Measurements from ENCODE around the gene NECTIN1. TPM values are rescaled to one million over a fixed set of nuclear protein-coding genes. Genes with fewer than 3 reads are reported as not detected.

The NECTIN1 gene
- total and polyA plus RNA-seq, 2 donors (not counting 3 experiments of a cell fraction or from before 2014, with no cell fraction given), result 10.8 to 23.6 TPM

DNA sequence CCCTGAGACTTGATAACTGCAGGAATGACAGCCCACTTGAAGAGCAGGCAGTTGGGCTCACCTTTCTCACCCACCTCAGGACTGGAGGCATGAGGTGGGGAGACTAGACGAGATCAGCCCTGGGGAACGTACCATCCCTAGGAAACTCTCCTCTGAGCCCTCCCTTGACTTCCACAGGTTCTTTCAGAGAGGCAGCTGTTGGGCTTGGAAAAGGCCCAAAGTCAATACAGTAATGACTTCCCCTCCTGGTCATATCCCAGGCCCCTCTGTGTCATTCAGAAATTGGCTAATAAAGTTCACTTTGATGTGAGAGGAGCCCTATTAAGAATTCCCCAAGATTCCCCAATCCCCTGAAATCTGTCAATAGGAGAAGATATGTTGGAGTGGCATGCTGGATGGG lies 5.8 kb upstream of the NECTIN1 start:
- intact Hi-C loops (cut with micrococcal nuclease), result no loop called here
- Histone ChIP-seq H3K4me1 (ENCODE audit: control insufficient read depth, extremely low read depth, insufficient read depth, low read length) (peaks cover 7% of the 10 kb centered on the region), H3K27ac (ENCODE audit: insufficient read depth, low read depth, low read length) (no peak overlapping the region), H3K9me1 (replicated peaks; ENCODE audit: control insufficient read depth, extremely low read depth, insufficient read depth, low read length) (no peaks in the 10 kb centered on the region), H3K4me3 (replicated peaks in 1 of 3; ENCODE audit: insufficient read depth in 1 of 3, low read depth in 1 of 3, low read length in 3 of 3) (no peak overlapping the region), H3K4me2 (ENCODE audit: insufficient read depth, low read length) (no peak overlapping the region), H2AFZ (ENCODE audit: low read depth, low read length) (no peak overlapping the region), H3K9me3 (replicated peaks; ENCODE audit: control insufficient read depth, insufficient read depth, low read length) (no peaks in the 10 kb centered on the region), H3K9ac (replicated peaks; ENCODE audit: extremely low read depth, insufficient read depth, low read length) (no peak overlapping the region), H4K20me1 (replicated peaks; ENCODE audit: control insufficient read depth, extremely low read depth, insufficient read depth, low read length) (no peaks in the 10 kb centered on the region), H3K36me3 (ENCODE audit: control insufficient read depth in 2 of 2, extremely low read depth in 1 of 2, insufficient read depth in 2 of 2, low read length in 2 of 2) (no peaks in the 10 kb centered on the region), H3K79me2 (ENCODE audit: control insufficient read depth, insufficient read depth, low read length) (no peaks in the 10 kb centered on the region), H3K27me3 (ENCODE audit: control insufficient read depth in 2 of 2, insufficient read depth in 2 of 2, low read length in 2 of 2) (peaks cover 2 to 4% of the 10 kb centered on the region in 2 experiments)
- ChIA-PET CTCF (no interaction called here), POLR2A (no interaction called here)
- no TSS peak for BruUV-seq (replicated peaks)
- dilution Hi-C loops (cut with MboI; ENCODE audit: extremely low pct_ligation_motif_present, low sequenced_read_pairs), result no loop called here
- DNase-seq (ENCODE audit: low read depth, low spot score) (peak; percentile 30), FAIRE-seq (peak; percentile 24)
- TF ChIP-seq, protein P1, sequence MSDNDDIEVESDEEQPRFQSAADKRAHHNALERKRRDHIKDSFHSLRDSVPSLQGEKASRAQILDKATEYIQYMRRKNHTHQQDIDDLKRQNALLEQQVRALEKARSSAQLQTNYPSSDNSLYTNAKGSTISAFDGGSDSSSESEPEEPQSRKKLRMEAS (IDR thresholded peaks at IDR 0.05; ENCODE audit: insufficient read depth, insufficient read length), result no peak
- no peak for TF ChIP-seq JUN (IDR thresholded peaks at IDR 0.05; ENCODE audit: borderline replicate concordance, insufficient read depth, insufficient read length, low read depth)

DNA sequence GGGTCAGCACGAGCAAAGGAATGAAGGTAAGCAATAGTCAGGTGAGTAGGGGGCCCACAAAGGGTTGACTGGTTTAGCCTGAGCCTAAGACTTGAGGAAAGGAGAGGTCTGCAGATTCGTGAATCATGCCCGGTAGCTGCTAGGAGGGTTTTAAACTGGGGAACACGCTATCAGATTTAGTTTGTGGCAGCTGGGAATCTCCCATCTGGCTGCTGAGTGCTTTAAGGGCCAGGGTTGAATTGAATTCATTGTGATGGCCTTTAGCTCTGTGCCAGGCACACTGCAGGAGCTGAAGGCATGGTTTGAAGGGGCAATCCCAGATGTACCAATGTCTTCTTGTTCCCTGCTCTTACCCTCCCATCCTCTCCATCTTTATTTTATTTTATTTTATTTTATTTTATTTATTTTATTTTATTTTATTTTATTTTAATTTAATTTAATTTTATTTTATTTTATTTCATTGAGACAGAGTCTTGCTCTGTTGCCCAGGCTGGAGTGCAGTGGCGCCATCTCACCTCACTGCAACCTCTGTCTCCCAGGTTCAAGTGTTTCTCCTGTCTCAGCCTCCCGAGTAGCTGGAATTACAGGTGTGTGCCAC lies 1.9 kb upstream of the NECTIN1 start:
- TF ChIP-seq MYC (IDR thresholded peaks at IDR 0.05; ENCODE audit: low read depth, low read length), result no peak
- TF ChIP-seq GATA2 (IDR thresholded peaks at IDR 0.05; ENCODE audit: insufficient read depth, insufficient read length, low read depth, low read length), result no peak
- TF ChIP-seq FOS (IDR thresholded peaks at IDR 0.05; ENCODE audit: borderline replicate concordance, insufficient read depth, low read length), result no peak
- TF ChIP-seq POLR2A (IDR thresholded peaks at IDR 0.05; ENCODE audit: low read depth, low read length), result no peak
- TF ChIP-seq POLR2AphosphoS5 (IDR thresholded peaks at IDR 0.05; ENCODE audit: insufficient read depth, low read depth, low read length), result no peak
- no peak for TF ChIP-seq JUN (IDR thresholded peaks at IDR 0.05; ENCODE audit: borderline replicate concordance, insufficient read depth, insufficient read length, low read depth)
- TF ChIP-seq, protein P2, sequence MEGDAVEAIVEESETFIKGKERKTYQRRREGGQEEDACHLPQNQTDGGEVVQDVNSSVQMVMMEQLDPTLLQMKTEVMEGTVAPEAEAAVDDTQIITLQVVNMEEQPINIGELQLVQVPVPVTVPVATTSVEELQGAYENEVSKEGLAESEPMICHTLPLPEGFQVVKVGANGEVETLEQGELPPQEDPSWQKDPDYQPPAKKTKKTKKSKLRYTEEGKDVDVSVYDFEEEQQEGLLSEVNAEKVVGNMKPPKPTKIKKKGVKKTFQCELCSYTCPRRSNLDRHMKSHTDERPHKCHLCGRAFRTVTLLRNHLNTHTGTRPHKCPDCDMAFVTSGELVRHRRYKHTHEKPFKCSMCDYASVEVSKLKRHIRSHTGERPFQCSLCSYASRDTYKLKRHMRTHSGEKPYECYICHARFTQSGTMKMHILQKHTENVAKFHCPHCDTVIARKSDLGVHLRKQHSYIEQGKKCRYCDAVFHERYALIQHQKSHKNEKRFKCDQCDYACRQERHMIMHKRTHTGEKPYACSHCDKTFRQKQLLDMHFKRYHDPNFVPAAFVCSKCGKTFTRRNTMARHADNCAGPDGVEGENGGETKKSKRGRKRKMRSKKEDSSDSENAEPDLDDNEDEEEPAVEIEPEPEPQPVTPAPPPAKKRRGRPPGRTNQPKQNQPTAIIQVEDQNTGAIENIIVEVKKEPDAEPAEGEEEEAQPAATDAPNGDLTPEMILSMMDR (IDR thresholded peaks at IDR 0.05; ENCODE audit: extremely low read depth in 1 of 2, insufficient read depth in 1 of 2, low read depth in 1 of 2, low read length in 2 of 2), result no peak
- TF ChIP-seq, protein P1 (IDR thresholded peaks at IDR 0.05; ENCODE audit: insufficient read depth, insufficient read length), result no peak
- no peak for TF ChIP-seq EZH2 (IDR thresholded peaks at IDR 0.05; ENCODE audit: borderline replicate concordance, low read depth, low read length, severe bottlenecking)
- dilution Hi-C loops (cut with MboI; ENCODE audit: extremely low pct_ligation_motif_present, low sequenced_read_pairs), result no loop called here
- Histone ChIP-seq H3K4me1 (ENCODE audit: control insufficient read depth, extremely low read depth, insufficient read depth, low read length) (peaks cover 29% of the 10 kb centered on the region), H3K27me3 (ENCODE audit: control insufficient read depth in 2 of 2, insufficient read depth in 2 of 2, low read length in 2 of 2) (no peaks in the 10 kb centered on the region), H3K79me2 (ENCODE audit: control insufficient read depth, insufficient read depth, low read length) (peaks cover 2% of the 10 kb centered on the region), H2AFZ (ENCODE audit: low read depth, low read length) (no peak overlapping the region), H3K4me2 (ENCODE audit: insufficient read depth, low read length) (no peak overlapping the region), H3K36me3 (ENCODE audit: control insufficient read depth in 2 of 2, extremely low read depth in 1 of 2, insufficient read depth in 2 of 2, low read length in 2 of 2) (no peaks in the 10 kb centered on the region), H3K9me3 (replicated peaks; ENCODE audit: control insufficient read depth, insufficient read depth, low read length) (no peaks in the 10 kb centered on the region), H3K9me1 (replicated peaks; ENCODE audit: control insufficient read depth, extremely low read depth, insufficient read depth, low read length) (no peaks in the 10 kb centered on the region), H3K9ac (replicated peaks; ENCODE audit: extremely low read depth, insufficient read depth, low read length) (no peak overlapping the region), H3K4me3 (replicated peaks in 1 of 3; ENCODE audit: insufficient read depth in 1 of 3, low read depth in 1 of 3, low read length in 3 of 3) (no peak overlapping the region), H4K20me1 (replicated peaks; ENCODE audit: control insufficient read depth, extremely low read depth, insufficient read depth, low read length) (no peaks in the 10 kb centered on the region), H3K27ac (ENCODE audit: insufficient read depth, low read depth, low read length) (no peak overlapping the region)
- CTCF ChIA-PET, result interaction anchor here (1.4 kb wide), 1 partner anchor 9 kb away, joined by 4 read pairs; no protein-coding TSS in a partner anchor
- POLR2A ChIA-PET, result no interaction called here
- DNase-seq (ENCODE audit: low read depth, low spot score) (no peak), FAIRE-seq (no peak)
- intact Hi-C loops (cut with micrococcal nuclease), result loop anchor here (1.0 kb wide), 1 partner anchor 377 kb away; no protein-coding TSS in a partner anchor
- BruUV-seq (replicated peaks), result no TSS peak

Data from endothelial cell of umbilical vein (primary cell).